ENCODE results near the gene ABI1. TPM values are rescaled to one million over a fixed set of nuclear protein-coding genes. Genes with fewer than 3 reads are reported as not detected.

The ABI1 gene
- total and polyA plus RNA-seq, 2 of the 4 experiments (the other 2 are of a cell fraction), result 49.6 to 71.3 TPM

- no TSS peak for BruUV-seq (replicated peaks)
Observed at GRCh38 chr10:26703974-26704373, 156.8 kb downstream of the ABI1 start.

More at GRCh38 chr10:26703974-26704373, 156.8 kb downstream of the ABI1 start:
- Histone ChIP-seq H2AK5ac (ENCODE audit: low read depth, low read length) (no peak overlapping the region), H3K36me3 (ENCODE audit: control insufficient read depth, insufficient read depth, low read length) (peaks cover 22% of the 10 kb centered on the region), H3K56ac (ENCODE audit: extremely low read depth, insufficient read depth, low read length) (no peak overlapping the region), H4K5ac (ENCODE audit: low read depth, low read length) (no peak overlapping the region), H2AFZ (replicated peaks; ENCODE audit: low read length, poor library complexity) (no peak overlapping the region), H3K9me1 (ENCODE audit: insufficient read depth, low read length) (no peaks in the 10 kb centered on the region; the same call in 1 of the 2 replicates), H3K18ac (ENCODE audit: low read depth, low read length) (no peak overlapping the region), H3K9me3 (ENCODE audit: control insufficient read depth, insufficient read depth, low read length) (no peaks in the 10 kb centered on the region), H3K79me1 (ENCODE audit: low read depth in 1 of 2, low read length in 2 of 2) (peaks cover 14 to 24% of the 10 kb centered on the region in 2 experiments), H3K4me3 (ENCODE audit: insufficient read depth, low read depth, low read length) (no peak overlapping the region), H2BK5ac (ENCODE audit: low read depth, low read length, poor library complexity, severe bottlenecking) (no peak overlapping the region), H3K27ac (ENCODE audit: insufficient read depth, low read length) (no peak overlapping the region), H3K27me3 (ENCODE audit: control insufficient read depth, insufficient read depth, low read length) (no peaks in the 10 kb centered on the region), H3K4me2 (ENCODE audit: low read depth, low read length) (no peak overlapping the region), H3K4me1 (ENCODE audit: control insufficient read depth, insufficient read depth, low read length) (no peaks in the 10 kb centered on the region), H2AK9ac (replicated peaks; ENCODE audit: low read depth, low read length, poor library complexity) (no peak overlapping the region), H4K8ac (ENCODE audit: low read depth in 2 of 2, low read length in 2 of 2) (no peak overlapping the region), H2BK120ac (ENCODE audit: low read depth, low read length) (no peak overlapping the region), H3K9ac (ENCODE audit: low read depth, low read length) (no peak overlapping the region), H4K20me1 (ENCODE audit: insufficient read depth, low read length) (no peaks in the 10 kb centered on the region), H2BK15ac (ENCODE audit: low read depth, low read length) (no peak overlapping the region), H3K14ac (replicated peaks; ENCODE audit: low read depth, low read length) (no peak overlapping the region), H2BK20ac (ENCODE audit: low read depth, low read length) (no peak overlapping the region), H4K91ac (ENCODE audit: insufficient read depth, low read depth, low read length) (no peak overlapping the region), H3K4ac (ENCODE audit: low read depth, low read length) (no peak overlapping the region), H3K23ac (ENCODE audit: low read depth, low read length) (no peak overlapping the region)
- dilution Hi-C loops (cut with HindIII; ENCODE audit: low sequenced_read_pairs, unreplicated experiment) (no loop called here), intact Hi-C loops (cut with micrococcal nuclease) (no loop called here), in situ Hi-C loops (cut with MboI; ENCODE audit: low sequenced_read_pairs) (no loop called here)
- ChIA-PET POLR2A (ENCODE audit: unreplicated experiment) (no interaction called here), CTCF (no interaction called here)
- no CpG with 5 or more reads among the region's 9 CpGs for WGBS, 2 experiments (ENCODE audit: extremely low coverage in 2 of 2, insufficient read length in 1 of 2)
- DNase-seq, result no peak
- no peak for ATAC-seq (ENCODE audit: low read depth)
- TF ChIP-seq, protein P1, sequence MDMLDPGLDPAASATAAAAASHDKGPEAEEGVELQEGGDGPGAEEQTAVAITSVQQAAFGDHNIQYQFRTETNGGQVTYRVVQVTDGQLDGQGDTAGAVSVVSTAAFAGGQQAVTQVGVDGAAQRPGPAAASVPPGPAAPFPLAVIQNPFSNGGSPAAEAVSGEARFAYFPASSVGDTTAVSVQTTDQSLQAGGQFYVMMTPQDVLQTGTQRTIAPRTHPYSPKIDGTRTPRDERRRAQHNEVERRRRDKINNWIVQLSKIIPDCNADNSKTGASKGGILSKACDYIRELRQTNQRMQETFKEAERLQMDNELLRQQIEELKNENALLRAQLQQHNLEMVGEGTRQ (IDR thresholded peaks at IDR 0.05; ENCODE audit: low read depth, low read length), result no peak
- TF ChIP-seq CTCF (conservative IDR thresholded peaks at IDR 0.05; ENCODE audit: low read depth, low read length), result no peak
- no peak for TF ChIP-seq MAFK (IDR thresholded peaks at IDR 0.05; ENCODE audit: low read depth, low read length)
- no peak for TF ChIP-seq FOS (IDR thresholded peaks at IDR 0.05; ENCODE audit: low read depth, low read length)
- no peak for TF ChIP-seq CHD1 (IDR thresholded peaks at IDR 0.05; ENCODE audit: low read depth, low read length)
- no peak for TF ChIP-seq CEBPB (IDR thresholded peaks at IDR 0.05; ENCODE audit: low read depth, low read length)
- TF ChIP-seq RAD21 (IDR thresholded peaks at IDR 0.05; ENCODE audit: low read length), result no peak
- TF ChIP-seq SMC3 (IDR thresholded peaks at IDR 0.05; ENCODE audit: low read depth, low read length), result no peak
- TF ChIP-seq POLR2A (IDR thresholded peaks at IDR 0.05; ENCODE audit: low read depth, low read length), result no peak
- no peak for TF ChIP-seq MAZ (IDR thresholded peaks at IDR 0.05; ENCODE audit: borderline replicate concordance, low read depth, low read length)
- no peak for TF ChIP-seq RFX5 (IDR thresholded peaks at IDR 0.05; ENCODE audit: low read depth, low read length)
- no peak for TF ChIP-seq BHLHE40 (IDR thresholded peaks at IDR 0.05; ENCODE audit: low read depth, low read length)
- no peak for TF ChIP-seq RCOR1 (IDR thresholded peaks at IDR 0.05; ENCODE audit: insufficient replicate concordance, low read length)
- TF ChIP-seq MXI1 (IDR thresholded peaks at IDR 0.05; ENCODE audit: borderline replicate concordance, low read depth, low read length), result no peak
- TF ChIP-seq NFE2L2 (IDR thresholded peaks at IDR 0.05; ENCODE audit: low read depth, low read length), result no peak
- TF ChIP-seq, protein P2, sequence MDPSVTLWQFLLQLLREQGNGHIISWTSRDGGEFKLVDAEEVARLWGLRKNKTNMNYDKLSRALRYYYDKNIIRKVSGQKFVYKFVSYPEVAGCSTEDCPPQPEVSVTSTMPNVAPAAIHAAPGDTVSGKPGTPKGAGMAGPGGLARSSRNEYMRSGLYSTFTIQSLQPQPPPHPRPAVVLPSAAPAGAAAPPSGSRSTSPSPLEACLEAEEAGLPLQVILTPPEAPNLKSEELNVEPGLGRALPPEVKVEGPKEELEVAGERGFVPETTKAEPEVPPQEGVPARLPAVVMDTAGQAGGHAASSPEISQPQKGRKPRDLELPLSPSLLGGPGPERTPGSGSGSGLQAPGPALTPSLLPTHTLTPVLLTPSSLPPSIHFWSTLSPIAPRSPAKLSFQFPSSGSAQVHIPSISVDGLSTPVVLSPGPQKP (IDR thresholded peaks at IDR 0.05; ENCODE audit: borderline replicate concordance, low read depth, low read length), result no peak
